DND-41 (cell line): ENCODE data around the gene GARIN5B.

Experiments used
- ATAC-seq: fragments of 200-7000 bp; cut with Tn5 transposase; 3 replicates; pipeline ENCODE4 v1.9.1; 2021; ENCODE audit warnings: low read depth; ENCODE audit not compliant: insufficient read depth
- DNase-seq: peaks from one replicate; pipeline ENCODE4 v3.0.0-alpha.2; 2020
- H2AFZ ChIP-seq: 2 replicates; pipeline ENCODE4 v1.6.0; 2012; ENCODE audit warnings: low read depth, low read length
- H3K27ac ChIP-seq: 2 replicates; pipeline ENCODE4 v1.5.1; 2012; ENCODE audit warnings: low read length, inconsistent platforms
- H3K27me3 ChIP-seq: fragments of 200-600 bp; sonication (generic); 2 replicates; pipeline ENCODE4 v1.6.0; 2012; ENCODE audit warnings: low read length, mild to moderate bottlenecking, inconsistent platforms; ENCODE audit not compliant: insufficient read depth, poor library complexity
- H3K36me3 ChIP-seq: 2 replicates; pipeline ENCODE4 v1.5.1; 2012; ENCODE audit warnings: low read length, inconsistent platforms; ENCODE audit not compliant: insufficient read depth
- H3K4me1 ChIP-seq: 2 replicates; pipeline ENCODE4 v1.5.1; 2012; ENCODE audit warnings: mild to moderate bottlenecking, low read length; ENCODE audit not compliant: insufficient read depth
- H3K4me2 ChIP-seq: 2 replicates; pipeline ENCODE4 v1.6.0; 2012; ENCODE audit warnings: mild to moderate bottlenecking, moderate library complexity, low read length, inconsistent platforms; ENCODE audit not compliant: insufficient read depth
- H3K4me3 ChIP-seq, 2 experiments: fragments of 200-600 bp in 1 of 2; shearing (Covaris generic) in 1 of 2; 2 replicates each; pipeline ENCODE4 v1.5.1; 2012 to 2016; ENCODE audit warnings: inconsistent platforms in 2 of 2, low read length in 2 of 2, mild to moderate bottlenecking in 2 of 2, low read depth in 1 of 2, moderate library complexity in 1 of 2
- H3K79me2 ChIP-seq: 2 replicates; pipeline ENCODE4 v1.6.0; 2012; ENCODE audit warnings: low read length, inconsistent platforms; ENCODE audit not compliant: insufficient read depth
- H3K9ac ChIP-seq: 2 replicates; pipeline ENCODE4 v1.6.0; 2012; ENCODE audit warnings: low read depth, mild to moderate bottlenecking, inconsistent platforms, low read length, moderate library complexity
- H3K9me3 ChIP-seq: 2 replicates; pipeline ENCODE4 v1.5.1; 2012; ENCODE audit warnings: low read length, moderate library complexity, mild to moderate bottlenecking, inconsistent platforms; ENCODE audit not compliant: insufficient read depth, severe bottlenecking
- H4K20me1 ChIP-seq: 2 replicates; pipeline ENCODE4 v1.6.0; 2012; ENCODE audit warnings: low read length; ENCODE audit not compliant: insufficient read depth
- EZH2 ChIP-seq: IDR thresholded peaks from 3 replicates; pipeline ENCODE4 v1.6.1; 2012; ENCODE audit warnings: borderline replicate concordance, low read depth, mild to moderate bottlenecking, moderate library complexity, low read length, inconsistent platforms; ENCODE audit not compliant: severe bottlenecking
- TF ChIP-seq, protein P1 (sequence below): IDR thresholded peaks from 2 replicates; pipeline ENCODE4 v1.5.1; 2012; ENCODE audit warnings: borderline replicate concordance, low read length, moderate library complexity, mild to moderate bottlenecking; ENCODE audit not compliant: poor library complexity, severe bottlenecking; ENCODE audit errors: extremely low read depth

The GARIN5B gene

GRCh38 chr19:55347442-55348009 is 15.5 kb downstream of the GARIN5B start:
- H3K4me3 ChIP-seq = no peak overlapping the region

GRCh38 chr19:55346725-55347441 is 16.2 kb downstream of the GARIN5B start:
- H3K4me2 ChIP-seq = no peak overlapping the region
- no peaks in the 10 kb centered on the region for H3K9me3 ChIP-seq
- no peak overlapping the region for H3K9ac ChIP-seq
- peaks cover 9% of the 10 kb centered on the region for H3K4me1 ChIP-seq
- H2AFZ ChIP-seq = no peak overlapping the region
- H3K79me2 ChIP-seq = peaks cover 11% of the 10 kb centered on the region
- no peaks in the 10 kb centered on the region for H3K27me3 ChIP-seq
- peaks cover 38% of the 10 kb centered on the region for H4K20me1 ChIP-seq
- no peak for ATAC-seq
- no peak overlapping the region for H3K4me3 ChIP-seq
- no peak overlapping the region for H3K27ac ChIP-seq
- no peak for DNase-seq
- TF ChIP-seq, protein P1, sequence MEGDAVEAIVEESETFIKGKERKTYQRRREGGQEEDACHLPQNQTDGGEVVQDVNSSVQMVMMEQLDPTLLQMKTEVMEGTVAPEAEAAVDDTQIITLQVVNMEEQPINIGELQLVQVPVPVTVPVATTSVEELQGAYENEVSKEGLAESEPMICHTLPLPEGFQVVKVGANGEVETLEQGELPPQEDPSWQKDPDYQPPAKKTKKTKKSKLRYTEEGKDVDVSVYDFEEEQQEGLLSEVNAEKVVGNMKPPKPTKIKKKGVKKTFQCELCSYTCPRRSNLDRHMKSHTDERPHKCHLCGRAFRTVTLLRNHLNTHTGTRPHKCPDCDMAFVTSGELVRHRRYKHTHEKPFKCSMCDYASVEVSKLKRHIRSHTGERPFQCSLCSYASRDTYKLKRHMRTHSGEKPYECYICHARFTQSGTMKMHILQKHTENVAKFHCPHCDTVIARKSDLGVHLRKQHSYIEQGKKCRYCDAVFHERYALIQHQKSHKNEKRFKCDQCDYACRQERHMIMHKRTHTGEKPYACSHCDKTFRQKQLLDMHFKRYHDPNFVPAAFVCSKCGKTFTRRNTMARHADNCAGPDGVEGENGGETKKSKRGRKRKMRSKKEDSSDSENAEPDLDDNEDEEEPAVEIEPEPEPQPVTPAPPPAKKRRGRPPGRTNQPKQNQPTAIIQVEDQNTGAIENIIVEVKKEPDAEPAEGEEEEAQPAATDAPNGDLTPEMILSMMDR = no peak
- no peak for TF ChIP-seq EZH2
- H3K36me3 ChIP-seq = peaks cover 62% of the 10 kb centered on the region

More at GRCh38 chr19:55347442-55348009, 15.5 kb downstream of the GARIN5B start:
- peaks cover 32% of the 10 kb centered on the region for H4K20me1 ChIP-seq
- H3K79me2 ChIP-seq = peaks cover 5% of the 10 kb centered on the region
- H3K9ac ChIP-seq = no peak overlapping the region
- peaks cover 56% of the 10 kb centered on the region for H3K36me3 ChIP-seq
- ATAC-seq = no peak
- TF ChIP-seq, protein P1 = no peak
- TF ChIP-seq EZH2 = no peak
- H3K27me3 ChIP-seq = no peaks in the 10 kb centered on the region
- no peak overlapping the region for H3K27ac ChIP-seq
- no peak overlapping the region for H3K4me2 ChIP-seq
- DNase-seq = no peak
- no peak overlapping the region for H2AFZ ChIP-seq
- H3K4me1 ChIP-seq = peaks cover 3% of the 10 kb centered on the region
- H3K9me3 ChIP-seq = no peaks in the 10 kb centered on the region

DNA sequence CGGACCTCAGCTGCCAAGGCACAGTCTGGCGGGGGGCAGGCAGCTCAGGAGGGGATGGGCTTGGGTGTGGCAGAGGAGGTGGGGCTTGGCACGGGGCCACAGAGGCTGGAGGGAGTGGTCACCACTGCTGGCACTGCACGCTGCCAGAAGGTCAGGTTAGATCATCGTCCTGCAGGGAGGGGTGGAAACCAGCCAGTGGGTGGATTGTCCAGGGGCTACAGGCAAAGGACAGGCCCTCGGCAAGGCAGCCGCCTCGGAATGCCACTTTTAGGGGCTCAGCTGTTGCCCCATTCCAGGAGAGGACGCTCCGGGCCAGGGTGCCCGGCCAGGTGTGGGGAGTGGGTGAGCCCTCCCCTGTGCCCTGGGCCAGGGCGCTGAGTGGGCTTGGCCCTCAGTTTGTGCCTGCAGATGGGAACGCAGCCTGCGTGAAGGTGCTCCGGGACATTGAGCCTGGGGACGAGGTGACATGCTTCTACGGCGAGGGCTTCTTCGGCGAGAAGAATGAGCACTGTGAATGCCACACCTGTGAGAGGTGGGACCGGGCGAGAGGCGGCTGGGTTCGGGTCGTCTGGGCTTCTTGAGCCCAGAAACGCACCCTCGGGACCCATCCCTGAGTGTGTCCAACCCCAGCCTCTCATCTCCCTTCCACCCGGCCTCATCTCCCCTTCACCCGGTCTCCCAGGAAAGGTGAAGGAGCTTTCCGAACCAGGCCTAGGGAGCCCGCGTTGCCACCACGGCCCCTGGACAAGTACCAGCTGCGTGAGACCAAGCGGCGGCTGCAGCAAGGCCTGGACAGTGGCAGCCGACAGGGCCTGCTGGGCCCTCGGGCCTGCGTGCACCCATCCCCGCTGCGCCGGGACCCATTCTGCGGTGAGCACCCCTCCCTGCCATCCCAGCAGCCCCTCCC is 17.0 kb downstream of the GARIN5B start:
- DNase-seq (no peak), ATAC-seq (no peak)
- H3K4me1 ChIP-seq = peaks cover 16% of the 10 kb centered on the region
- no peaks in the 10 kb centered on the region for H3K27me3 ChIP-seq
- TF ChIP-seq, protein P1 = no peak
- TF ChIP-seq EZH2 = no peak
- H3K4me2 ChIP-seq = no peak overlapping the region
- no peak overlapping the region for H3K9ac ChIP-seq
- no peak overlapping the region for H2AFZ ChIP-seq
- H3K4me3 ChIP-seq = no peak overlapping the region
- H3K27ac ChIP-seq = no peak overlapping the region
- peaks cover 68% of the 10 kb centered on the region for H3K36me3 ChIP-seq
- H3K79me2 ChIP-seq = peaks cover 18% of the 10 kb centered on the region
- H4K20me1 ChIP-seq = peaks cover 45% of the 10 kb centered on the region
- H3K9me3 ChIP-seq = no peaks in the 10 kb centered on the region
